Loucy (cell line): ENCODE measurements around the gene TJP2.

Source experiments
- H2AFZ ChIP-seq: fragments of 200-600 bp; sonication (generic); 2 replicates; pipeline ENCODE4 v1.6.0; 2016; ENCODE audit warnings: antibody characterized with exemption, mild to moderate bottlenecking, low read length, moderate library complexity
- H3F3A ChIP-seq: fragments of 200-600 bp; 2 replicates; pipeline ENCODE4 v1.6.0; 2016; ENCODE audit warnings: antibody characterized with exemption, low read depth, mild to moderate bottlenecking
- H3K27me3 ChIP-seq: fragments of 200-600 bp; sonication (generic); 2 replicates; pipeline ENCODE4 v1.6.1; 2014; ENCODE audit warnings: low read length, mild to moderate bottlenecking; ENCODE audit not compliant: insufficient read depth, poor library complexity, severe bottlenecking
- H3K36me3 ChIP-seq: fragments of 200-600 bp; sonication (generic); 2 replicates; pipeline ENCODE4 v1.6.1; 2016; ENCODE audit warnings: low read length; ENCODE audit not compliant: insufficient read depth
- H3K4me1 ChIP-seq: fragments of 200-600 bp; sonication (generic); 2 replicates; pipeline ENCODE4 v1.5.1; 2014; ENCODE audit warnings: low read length, mild to moderate bottlenecking; ENCODE audit not compliant: insufficient read depth, poor library complexity, severe bottlenecking
- H3K4me2 ChIP-seq: fragments of 200-600 bp; sonication (generic); 2 replicates; pipeline ENCODE4 v1.6.0; 2014; ENCODE audit warnings: antibody characterized with exemption, low read length, low read depth, mild to moderate bottlenecking; ENCODE audit not compliant: poor library complexity, severe bottlenecking
- H3K4me3 ChIP-seq: fragments of 200-600 bp; sonication (generic); 2 replicates; pipeline ENCODE4 v1.5.1; 2014; ENCODE audit warnings: low read length, mild to moderate bottlenecking, mixed read lengths; ENCODE audit not compliant: poor library complexity, severe bottlenecking
- H3K79me2 ChIP-seq: fragments of 200-600 bp; sonication (generic); 2 replicates; pipeline ENCODE4 v1.6.1; 2014; ENCODE audit warnings: low read length; ENCODE audit not compliant: insufficient read depth
- H3K9ac ChIP-seq: fragments of 200-600 bp; sonication (generic); 2 replicates; pipeline ENCODE4 v1.6.0; 2014; ENCODE audit warnings: mild to moderate bottlenecking, low read depth, low read length, moderate library complexity; ENCODE audit not compliant: poor library complexity, severe bottlenecking
- H3K9me2 ChIP-seq: fragments of 200-600 bp; sonication (generic); replicated peaks from 2 replicates; pipeline ENCODE4 v1.6.1; 2016; ENCODE audit warnings: low read depth, low read length, mixed read lengths
- H3K9me3 ChIP-seq: fragments of 200-600 bp; sonication (generic); 2 replicates; pipeline ENCODE4 v1.6.1; 2014; ENCODE audit warnings: mild to moderate bottlenecking, antibody characterized with exemption, low read length, low read depth; ENCODE audit not compliant: insufficient read depth
- H4K20me1 ChIP-seq: fragments of 200-600 bp; sonication (generic); 2 replicates; pipeline ENCODE4 v1.6.0; 2014; ENCODE audit warnings: antibody characterized with exemption, low read length, mild to moderate bottlenecking; ENCODE audit not compliant: insufficient read depth, poor library complexity, severe bottlenecking
- EZH2phosphoT487 ChIP-seq: fragments of 200-600 bp; IDR thresholded peaks from 2 replicates; pipeline ENCODE4 v1.6.1; 2018; ENCODE audit warnings: antibody characterized with exemption, mild to moderate bottlenecking, moderate library complexity, borderline replicate concordance
- TF ChIP-seq, protein P1 (sequence below): fragments of 200-600 bp; sonication (generic); conservative IDR thresholded peaks from 2 replicates; pipeline ENCODE4 v1.5.1; 2014; ENCODE audit warnings: mild to moderate bottlenecking, antibody characterized with exemption, low read length

Gene TJP2

DNA sequence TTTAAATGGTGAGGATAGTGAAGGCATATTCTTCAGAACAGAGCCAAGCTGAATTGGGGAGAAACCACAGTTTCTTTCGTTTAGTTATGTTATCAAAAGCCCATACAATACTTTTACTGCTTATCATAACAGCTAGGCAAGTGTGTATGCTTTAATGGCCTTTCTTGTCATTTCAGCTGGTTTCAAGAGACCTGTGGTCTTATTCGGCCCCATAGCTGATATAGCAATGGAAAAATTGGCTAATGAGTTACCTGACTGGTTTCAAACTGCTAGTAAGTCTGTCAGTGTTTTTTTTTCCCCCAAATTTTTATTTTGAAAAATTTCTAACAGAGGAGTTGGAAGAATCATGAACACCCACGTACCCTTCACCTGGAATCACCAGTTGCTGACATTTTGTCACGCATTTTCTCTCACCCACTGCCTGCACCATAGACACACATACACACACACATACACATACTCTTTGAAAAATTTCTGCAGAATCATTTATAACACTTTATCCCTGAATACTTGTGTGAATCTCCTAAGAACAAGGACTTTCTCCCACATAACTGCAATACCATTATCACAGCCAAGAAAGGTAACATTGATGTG lies 63.7 kb downstream of the TJP2 start:
- Histone ChIP-seq H3K9me3 (no peaks in the 10 kb centered on the region), H3K9ac (no peak overlapping the region), H3K27me3 (no peaks in the 10 kb centered on the region), H3K4me3 (no peak overlapping the region), H3K36me3 (peaks cover 76% of the 10 kb centered on the region), H3F3A (no peaks in the 10 kb centered on the region), H2AFZ (no peak overlapping the region), H3K79me2 (no peaks in the 10 kb centered on the region), H3K4me1 (no peaks in the 10 kb centered on the region), H4K20me1 (no peaks in the 10 kb centered on the region), H3K4me2 (no peak overlapping the region), H3K9me2 (no peaks in the 10 kb centered on the region)
- no peak for TF ChIP-seq EZH2phosphoT487
- TF ChIP-seq, protein P1, sequence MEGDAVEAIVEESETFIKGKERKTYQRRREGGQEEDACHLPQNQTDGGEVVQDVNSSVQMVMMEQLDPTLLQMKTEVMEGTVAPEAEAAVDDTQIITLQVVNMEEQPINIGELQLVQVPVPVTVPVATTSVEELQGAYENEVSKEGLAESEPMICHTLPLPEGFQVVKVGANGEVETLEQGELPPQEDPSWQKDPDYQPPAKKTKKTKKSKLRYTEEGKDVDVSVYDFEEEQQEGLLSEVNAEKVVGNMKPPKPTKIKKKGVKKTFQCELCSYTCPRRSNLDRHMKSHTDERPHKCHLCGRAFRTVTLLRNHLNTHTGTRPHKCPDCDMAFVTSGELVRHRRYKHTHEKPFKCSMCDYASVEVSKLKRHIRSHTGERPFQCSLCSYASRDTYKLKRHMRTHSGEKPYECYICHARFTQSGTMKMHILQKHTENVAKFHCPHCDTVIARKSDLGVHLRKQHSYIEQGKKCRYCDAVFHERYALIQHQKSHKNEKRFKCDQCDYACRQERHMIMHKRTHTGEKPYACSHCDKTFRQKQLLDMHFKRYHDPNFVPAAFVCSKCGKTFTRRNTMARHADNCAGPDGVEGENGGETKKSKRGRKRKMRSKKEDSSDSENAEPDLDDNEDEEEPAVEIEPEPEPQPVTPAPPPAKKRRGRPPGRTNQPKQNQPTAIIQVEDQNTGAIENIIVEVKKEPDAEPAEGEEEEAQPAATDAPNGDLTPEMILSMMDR: no peak

DNA sequence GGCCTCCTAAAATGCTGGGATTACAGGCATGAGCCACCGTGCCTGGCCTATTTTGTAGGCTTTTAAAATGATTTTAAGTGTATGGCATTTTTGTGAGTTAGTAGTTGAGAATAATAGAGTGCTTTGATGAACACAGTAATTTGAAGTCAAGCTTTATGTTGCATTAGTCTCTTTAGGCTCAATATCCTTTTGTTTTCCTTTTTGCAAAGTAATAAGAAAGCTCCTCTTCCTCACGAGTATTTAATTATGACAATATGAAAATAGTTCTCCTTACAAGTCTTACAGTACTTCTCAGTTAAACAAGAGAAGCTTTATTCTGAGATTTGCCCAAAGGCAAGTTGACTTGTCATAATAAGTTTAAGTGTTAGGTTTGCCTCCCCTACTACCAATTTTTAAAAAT lies 69.0 kb downstream of the TJP2 start:
- Histone ChIP-seq H3K4me3 (no peak overlapping the region), H2AFZ (no peak overlapping the region)

GRCh38 chr9:69246629-69247028 lies 72.6 kb downstream of the TJP2 start:
- no peak overlapping the region for H3K9ac ChIP-seq
- H3F3A ChIP-seq: no peaks in the 10 kb centered on the region
- H3K36me3 ChIP-seq: peaks cover 77% of the 10 kb centered on the region; the same call in 1 of the 2 replicates
- H3K4me1 ChIP-seq: no peaks in the 10 kb centered on the region
- no peaks in the 10 kb centered on the region for H4K20me1 ChIP-seq
- no peaks in the 10 kb centered on the region for H3K9me3 ChIP-seq
- no peaks in the 10 kb centered on the region for H3K79me2 ChIP-seq
- no peak overlapping the region for H3K4me2 ChIP-seq
- no peaks in the 10 kb centered on the region for H3K27me3 ChIP-seq
- H2AFZ ChIP-seq: no peak overlapping the region
- no peaks in the 10 kb centered on the region for H3K9me2 ChIP-seq
- H3K4me3 ChIP-seq: no peak overlapping the region
- TF ChIP-seq, protein P1: no peak
- TF ChIP-seq EZH2phosphoT487: no peak

More for the DNA sequence above, 69.0 kb downstream of the TJP2 start:
- H3K4me1 ChIP-seq: no peaks in the 10 kb centered on the region
- TF ChIP-seq EZH2phosphoT487: no peak
- TF ChIP-seq, protein P1: no peak
- no peaks in the 10 kb centered on the region for H3K9me3 ChIP-seq
- no peak overlapping the region for H3K4me2 ChIP-seq
- H4K20me1 ChIP-seq: no peaks in the 10 kb centered on the region
- no peaks in the 10 kb centered on the region for H3F3A ChIP-seq
- H3K36me3 ChIP-seq: peaks cover 72% of the 10 kb centered on the region; the same call in 1 of the 2 replicates
- no peaks in the 10 kb centered on the region for H3K79me2 ChIP-seq
- H3K9me2 ChIP-seq: no peaks in the 10 kb centered on the region
- H3K9ac ChIP-seq: no peak overlapping the region
- H3K27me3 ChIP-seq: no peaks in the 10 kb centered on the region
